Esophagus (tissue), 2 donors: ENCODE measurements around the gene EPB41L2. TPM values are rescaled to one million over a fixed set of nuclear protein-coding genes. Genes with fewer than 3 reads are reported as not detected.
"Not testable (repeated sequence)": the region's sequence is repeated elsewhere in the genome, so short reads cannot be mapped to it uniquely, and the experiment has no call there.

Source experiments
- H3K27ac ChIP-seq, 2 donors: one replicate each; pipeline ENCODE4 v1.5.1; 2013; ENCODE audit warnings: low read depth in 2 of 2, mild to moderate bottlenecking in 2 of 2, inconsistent platforms in 1 of 2, low read length in 1 of 2, moderate library complexity in 1 of 2
- H3K27me3 ChIP-seq, 2 donors: one replicate each; pipeline ENCODE4 v1.6.1; 2013; ENCODE audit warnings: low read length in 2 of 2, control low read depth in 1 of 2, mild to moderate bottlenecking in 1 of 2; ENCODE audit not compliant: insufficient read depth in 2 of 2, control insufficient read depth in 1 of 2
- H3K36me3 ChIP-seq, 2 donors: one replicate each; pipeline ENCODE4 v1.6.1; 2013; ENCODE audit warnings: low read length in 1 of 2; ENCODE audit not compliant: control insufficient read depth in 2 of 2, insufficient read depth in 2 of 2
- H3K4me1 ChIP-seq, 2 donors: one replicate each; pipeline ENCODE4 v1.6.1; 2013; ENCODE audit warnings: low read length in 1 of 2; ENCODE audit not compliant: control insufficient read depth in 2 of 2, insufficient read depth in 2 of 2
- H3K4me3 ChIP-seq, 2 donors: one replicate each; pipeline ENCODE4 v1.5.1; 2013; ENCODE audit warnings: low read length in 2 of 2, mild to moderate bottlenecking in 2 of 2, low read depth in 1 of 2, moderate library complexity in 1 of 2
- H3K9me3 ChIP-seq, 2 donors: one replicate each; pipeline ENCODE4 v1.6.1; 2013; ENCODE audit warnings: mild to moderate bottlenecking in 2 of 2, low read depth in 1 of 2, low read length in 1 of 2, moderate library complexity in 1 of 2; ENCODE audit not compliant: control insufficient read depth in 2 of 2, insufficient read depth in 1 of 2
- WGBS, 2 donors: extraction: QIAGEN DNeasy Blood & Tissue Kit; methylation state at CpG; one replicate each; pipeline ENCODE4 v1.1.7; 2013; 5-methylcytosine and 5-hydroxymethylcytosine counted together
- polyA plus RNA-seq, 2 donors: library from polyadenylated mRNA; stranded (reverse); fragments of 200-250 nt; gene quantifications; one replicate each; pipeline ENCODE4 v1.2.3, GENCODE V29; 2013
- donor health status: healthy with polysubstance abuse.
- donor health status: Bipolar disorder and iron deficiency.

Gene EPB41L2
- polyA plus RNA-seq = 1 to 10 TPM; 6.7 to 7.8 TPM

DNA sequence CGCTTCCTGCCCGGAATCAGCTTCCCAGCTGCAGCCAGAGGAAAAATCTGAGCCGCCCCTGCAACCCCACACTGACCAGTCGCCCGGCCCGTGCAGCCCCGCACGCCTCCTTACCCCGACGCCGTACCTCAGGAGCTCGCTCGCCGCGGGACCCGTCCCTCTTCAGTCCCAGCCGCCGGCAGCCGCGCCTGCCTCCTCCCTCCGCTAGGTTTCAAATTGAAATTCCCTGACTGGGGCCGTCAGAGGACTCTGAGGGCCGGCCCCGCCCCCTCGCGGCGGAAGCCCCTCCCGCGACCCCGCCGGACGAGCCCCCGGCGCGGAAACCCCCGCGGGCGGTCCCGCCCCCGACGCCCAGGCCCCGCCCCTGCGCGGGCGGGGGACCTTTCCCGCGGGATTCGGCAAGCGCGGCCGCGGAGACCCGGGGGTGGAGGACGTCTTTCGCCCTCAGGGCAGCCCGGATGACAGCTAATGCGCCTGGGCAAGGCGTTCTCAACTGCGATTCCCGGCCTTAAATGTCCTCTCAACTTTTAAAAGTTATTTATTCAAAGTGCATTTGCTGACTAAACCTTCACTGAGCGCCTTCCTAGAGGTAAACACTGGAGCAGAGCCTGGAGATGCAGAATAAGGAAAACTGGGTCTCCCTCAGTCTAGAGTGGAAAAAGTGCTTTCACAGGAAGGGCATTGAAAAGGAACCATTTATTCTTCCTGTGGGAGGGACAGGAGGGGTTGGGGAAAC is at the start of gene EPB41L2:
EPB41L2 (minus strand) TSS at position 218 of the 736 bp plus-strand sequence. CDS start 106,760 bp downstream, outside the sequence.
- Histone ChIP-seq H3K36me3 (no peaks in the 10 kb centered on the region), H3K27me3 (no peaks in the 10 kb centered on the region), H3K4me3 (peak within 1 kb of the TSS; percentile 57 to 80), H3K9me3 (no peaks in the 10 kb centered on the region), H3K27ac (peak within 1 kb of the TSS; percentile 69 to 80), H3K4me1 (no peaks in the 10 kb centered on the region)
- 0 to 1% methylated on average over 57 to 61 of the region's 61 CpGs for WGBS, 2 donors

GRCh38 chr6:131112249-131112648 is 49.2 kb upstream of the EPB41L2 start:
- Histone ChIP-seq H3K27ac (no peak overlapping the region), H3K4me3 (no peak overlapping the region), H3K4me1 (no peaks in the 10 kb centered on the region), H3K27me3 (no peaks in the 10 kb centered on the region), H3K36me3 (no peaks in the 10 kb centered on the region), H3K9me3 (no peaks in the 10 kb centered on the region)
- 65 to 73% methylated on average over 1 of the region's 1 CpG for WGBS, 2 donors

DNA sequence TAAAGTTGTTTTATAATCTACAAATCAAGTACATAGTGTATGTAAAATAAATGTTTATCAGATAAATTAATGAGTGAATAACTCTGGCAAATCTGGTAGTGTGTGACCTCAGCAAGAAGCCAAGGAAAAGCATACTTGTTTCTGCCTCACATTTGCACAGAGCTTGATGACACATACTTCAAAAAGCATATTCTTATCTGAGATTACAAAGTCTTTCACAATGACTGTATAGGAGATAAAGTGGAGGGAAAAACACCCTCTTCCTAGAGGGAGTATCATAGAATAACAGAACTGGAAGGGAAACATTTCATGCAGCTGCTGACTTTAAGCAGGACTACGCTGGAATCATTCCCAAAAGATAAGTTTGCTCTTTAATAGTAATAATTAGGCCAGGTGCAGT is 44.1 kb upstream of the EPB41L2 start:
- Histone ChIP-seq H3K9me3 (no peaks in the 10 kb centered on the region), H3K27me3 (no peaks in the 10 kb centered on the region), H3K4me3 (no peak overlapping the region), H3K27ac (no peak overlapping the region), H3K4me1 (no peaks in the 10 kb centered on the region), H3K36me3 (no peaks in the 10 kb centered on the region)
- 79% methylated on average over 1 of the region's 1 CpG for WGBS, 2 donors

DNA sequence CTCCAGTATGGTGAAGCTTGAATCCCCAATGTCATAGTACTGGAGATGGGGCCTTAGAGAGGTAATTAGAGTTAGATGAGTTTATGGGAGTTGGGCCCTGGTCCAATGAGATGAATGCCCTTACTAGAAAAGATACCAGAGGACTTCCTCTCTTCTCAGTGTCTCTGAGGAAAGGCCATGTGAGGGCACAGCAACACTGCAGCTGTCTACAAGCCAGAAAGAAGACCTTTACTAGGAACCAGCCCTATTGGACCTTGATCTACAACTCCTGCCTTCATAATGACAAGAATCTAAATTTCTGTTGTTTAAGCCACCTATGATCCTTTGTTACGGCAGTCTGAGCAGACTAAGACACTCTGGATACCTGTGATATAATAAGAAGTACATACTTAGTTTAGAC is 40.9 kb upstream of the EPB41L2 start:
- 96 to 97% methylated on average over 1 of the region's 1 CpG for WGBS, 2 donors
- no peaks in the 10 kb centered on the region for H3K27me3 ChIP-seq
- no peaks in the 10 kb centered on the region for H3K9me3 ChIP-seq
- H3K36me3 ChIP-seq = no peaks in the 10 kb centered on the region
- H3K4me3 ChIP-seq = no peak overlapping the region
- no peaks in the 10 kb centered on the region for H3K4me1 ChIP-seq
- H3K27ac ChIP-seq = no peak overlapping the region

GRCh38 chr6:131103296-131103695 is 40.3 kb upstream of the EPB41L2 start:
- no peaks in the 10 kb centered on the region for H3K27me3 ChIP-seq
- no peaks in the 10 kb centered on the region for H3K4me1 ChIP-seq
- 80 to 87% methylated on average over 4 of the region's 4 CpGs for WGBS, 2 donors
- H3K36me3 ChIP-seq = no peaks in the 10 kb centered on the region
- no peak overlapping the region for H3K27ac ChIP-seq
- H3K4me3 ChIP-seq = no peak overlapping the region
- H3K9me3 ChIP-seq = no peaks in the 10 kb centered on the region

- H3K4me3 ChIP-seq = no peak overlapping the region
- no peaks in the 10 kb centered on the region for H3K4me1 ChIP-seq
- H3K27me3 ChIP-seq = no peaks in the 10 kb centered on the region
- no peak overlapping the region for H3K27ac ChIP-seq
- 42 to 51% methylated on average over 5 of the region's 5 CpGs for WGBS, 2 donors
- H3K9me3 ChIP-seq = no peaks in the 10 kb centered on the region
- no peaks in the 10 kb centered on the region for H3K36me3 ChIP-seq
Measured at GRCh38 chr6:131101911-131102680, 39.1 kb upstream of the EPB41L2 start.

DNA sequence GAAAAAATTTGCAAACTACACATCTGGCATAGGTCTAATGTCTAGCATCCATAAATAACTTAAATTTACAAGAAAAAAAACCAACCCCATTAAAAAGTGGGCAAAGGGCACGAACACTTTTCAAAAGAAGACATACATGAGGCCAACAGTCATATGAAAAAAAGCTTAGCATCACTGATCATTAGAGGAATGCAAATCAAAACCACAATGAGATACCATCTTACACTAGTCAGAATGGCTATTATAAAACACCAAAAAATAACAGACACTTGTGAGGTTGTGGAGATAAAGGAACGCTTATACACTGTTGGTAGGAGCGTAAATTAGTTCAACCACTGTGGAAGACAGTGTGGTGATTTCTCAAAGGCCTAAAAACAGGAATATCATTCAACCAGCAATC is 33.7 kb upstream of the EPB41L2 start:
- Histone ChIP-seq H3K4me3 (no peak overlapping the region), H3K27me3 (no peaks in the 10 kb centered on the region), H3K4me1 (no peaks in the 10 kb centered on the region), H3K36me3 (no peaks in the 10 kb centered on the region), H3K27ac (no peak overlapping the region), H3K9me3 (no peaks in the 10 kb centered on the region)
- 83% methylated on average over 3 of the region's 3 CpGs for WGBS, 2 donors

DNA sequence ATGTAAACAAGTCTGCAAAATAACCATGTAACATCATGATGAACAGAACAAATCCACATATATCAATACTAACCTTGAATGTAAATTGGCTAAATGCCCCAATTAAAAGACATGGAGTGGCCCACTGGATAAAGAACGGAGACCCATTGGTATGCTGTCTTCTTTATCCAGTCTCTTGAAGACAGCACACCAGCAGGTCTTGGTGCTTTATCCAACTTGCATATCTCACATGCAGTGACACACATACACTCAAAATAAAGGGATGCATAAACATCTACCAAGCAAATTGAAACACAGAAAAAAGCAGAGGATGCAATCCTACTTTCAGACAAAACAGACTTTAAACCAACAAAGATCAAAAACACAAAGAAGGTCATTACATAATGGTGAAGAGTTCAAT is 30.3 kb upstream of the EPB41L2 start:
- WGBS, 2 donors = 94 to 97% methylated on average over 1 of the region's 1 CpG
- Histone ChIP-seq H3K9me3 (no peaks in the 10 kb centered on the region), H3K36me3 (no peaks in the 10 kb centered on the region), H3K4me3 (no peak overlapping the region), H3K4me1 (no peaks in the 10 kb centered on the region), H3K27ac (no peak overlapping the region), H3K27me3 (no peaks in the 10 kb centered on the region)

DNA sequence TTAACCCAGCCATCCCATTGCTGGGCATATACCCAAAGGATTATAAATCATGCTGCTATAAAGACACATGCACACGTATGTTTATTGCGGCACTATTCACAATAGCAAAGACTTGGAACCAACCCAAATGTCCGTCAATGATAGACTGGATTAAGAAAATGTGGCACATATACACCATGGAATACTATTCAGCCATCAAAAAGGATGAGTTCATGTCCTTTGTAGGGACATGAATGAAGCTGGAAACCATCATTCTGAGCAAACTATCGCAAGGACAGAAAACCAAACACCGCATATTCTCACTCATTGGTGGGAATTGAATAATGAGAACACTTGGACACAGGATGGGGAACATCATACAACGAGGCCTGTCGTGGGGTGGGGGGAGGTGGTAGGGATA is 28.9 kb upstream of the EPB41L2 start:
- not testable (repeated sequence) for H3K9me3 ChIP-seq, H3K27ac ChIP-seq, H3K27me3 ChIP-seq, H3K4me3 ChIP-seq, H3K36me3 ChIP-seq, H3K4me1 ChIP-seq
- WGBS, 2 donors = 90 to 95% methylated on average over 5 to 6 of the region's 7 CpGs

GRCh38 chr6:131090339-131090738 is 27.3 kb upstream of the EPB41L2 start:
- 75 to 84% methylated on average over 3 of the region's 3 CpGs for WGBS, 2 donors
- H3K4me3 ChIP-seq = not testable (repeated sequence)

More at GRCh38 chr6:131090339-131090738, 27.3 kb upstream of the EPB41L2 start:
- H3K9me3 ChIP-seq, H3K27me3 ChIP-seq, H3K27ac ChIP-seq, H3K36me3 ChIP-seq, H3K4me1 ChIP-seq: not testable (repeated sequence)
